GM23338 (cell line): ENCODE measurements around the gene POLR1A.

Source experiments
- EZH2 ChIP-seq: fragments of 200-600 bp; sonication (generic); IDR thresholded peaks from one replicate; pipeline ENCODE4 v1.8.0; 2017; ENCODE audit warnings: antibody characterized with exemption, mild to moderate bottlenecking, low read depth; ENCODE audit not compliant: unreplicated experiment
- EZH2phosphoT487 ChIP-seq: fragments of 200-600 bp; sonication (generic); IDR thresholded peaks from one replicate; pipeline ENCODE4 v1.8.1; 2018; ENCODE audit warnings: antibody characterized with exemption; ENCODE audit not compliant: unreplicated experiment
- POLR2AphosphoS5 ChIP-seq: IDR thresholded peaks from 2 replicates; pipeline ENCODE4 v1.6.1; 2016; ENCODE audit warnings: antibody characterized with exemption, low read depth
- TF ChIP-seq, protein P1 (sequence below), 2 experiments: fragments of 200-600 bp in 1 of 2; sonication (generic) in 1 of 2; conservative IDR thresholded peaks; 2 replicates each; pipeline versions ENCODE4 v1.5.1 to v1.6.1; 2016 to 2017; ENCODE audit warnings: antibody characterized with exemption in 2 of 2, low read depth in 2 of 2, mild to moderate bottlenecking in 2 of 2, moderate library complexity in 1 of 2
- TF ChIP-seq, protein P2 (sequence below): IDR thresholded peaks from one replicate; pipeline ENCODE4 v1.6.1; 2018; ENCODE audit warnings: antibody characterized with exemption; ENCODE audit not compliant: unreplicated experiment

DNA sequence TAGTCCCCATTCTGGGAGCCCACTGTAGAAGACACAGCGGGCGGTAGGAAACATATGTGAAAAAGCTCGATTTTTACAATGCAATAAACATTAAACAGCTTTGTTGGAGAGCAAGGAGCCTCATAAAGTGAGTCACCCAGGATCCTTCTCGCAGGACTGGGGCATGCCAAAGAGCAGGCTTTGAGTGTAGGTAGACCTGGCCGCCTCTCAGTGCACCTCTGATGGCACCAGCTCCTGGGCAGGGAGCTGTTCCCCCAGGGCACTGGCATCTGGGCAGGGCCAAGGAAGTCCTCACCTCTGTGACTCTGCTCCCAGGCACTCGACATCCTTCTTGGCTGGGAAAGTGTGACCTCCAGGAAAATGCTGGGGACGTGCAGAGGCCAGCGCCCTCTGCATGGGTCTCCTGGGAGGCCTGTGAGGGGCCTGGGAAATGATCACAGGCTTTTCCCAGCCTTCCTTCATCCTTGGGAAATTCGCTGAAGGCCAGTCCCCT lies 94.2 kb downstream of the POLR1A start:
- TF ChIP-seq, protein P1, sequence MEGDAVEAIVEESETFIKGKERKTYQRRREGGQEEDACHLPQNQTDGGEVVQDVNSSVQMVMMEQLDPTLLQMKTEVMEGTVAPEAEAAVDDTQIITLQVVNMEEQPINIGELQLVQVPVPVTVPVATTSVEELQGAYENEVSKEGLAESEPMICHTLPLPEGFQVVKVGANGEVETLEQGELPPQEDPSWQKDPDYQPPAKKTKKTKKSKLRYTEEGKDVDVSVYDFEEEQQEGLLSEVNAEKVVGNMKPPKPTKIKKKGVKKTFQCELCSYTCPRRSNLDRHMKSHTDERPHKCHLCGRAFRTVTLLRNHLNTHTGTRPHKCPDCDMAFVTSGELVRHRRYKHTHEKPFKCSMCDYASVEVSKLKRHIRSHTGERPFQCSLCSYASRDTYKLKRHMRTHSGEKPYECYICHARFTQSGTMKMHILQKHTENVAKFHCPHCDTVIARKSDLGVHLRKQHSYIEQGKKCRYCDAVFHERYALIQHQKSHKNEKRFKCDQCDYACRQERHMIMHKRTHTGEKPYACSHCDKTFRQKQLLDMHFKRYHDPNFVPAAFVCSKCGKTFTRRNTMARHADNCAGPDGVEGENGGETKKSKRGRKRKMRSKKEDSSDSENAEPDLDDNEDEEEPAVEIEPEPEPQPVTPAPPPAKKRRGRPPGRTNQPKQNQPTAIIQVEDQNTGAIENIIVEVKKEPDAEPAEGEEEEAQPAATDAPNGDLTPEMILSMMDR (conservative IDR thresholded peaks at IDR 0.05; ENCODE audit: low read depth in 2 of 2) = no peak
- TF ChIP-seq EZH2phosphoT487 (no peak), EZH2 (no peak), POLR2AphosphoS5 (no peak)
- TF ChIP-seq, protein P2, sequence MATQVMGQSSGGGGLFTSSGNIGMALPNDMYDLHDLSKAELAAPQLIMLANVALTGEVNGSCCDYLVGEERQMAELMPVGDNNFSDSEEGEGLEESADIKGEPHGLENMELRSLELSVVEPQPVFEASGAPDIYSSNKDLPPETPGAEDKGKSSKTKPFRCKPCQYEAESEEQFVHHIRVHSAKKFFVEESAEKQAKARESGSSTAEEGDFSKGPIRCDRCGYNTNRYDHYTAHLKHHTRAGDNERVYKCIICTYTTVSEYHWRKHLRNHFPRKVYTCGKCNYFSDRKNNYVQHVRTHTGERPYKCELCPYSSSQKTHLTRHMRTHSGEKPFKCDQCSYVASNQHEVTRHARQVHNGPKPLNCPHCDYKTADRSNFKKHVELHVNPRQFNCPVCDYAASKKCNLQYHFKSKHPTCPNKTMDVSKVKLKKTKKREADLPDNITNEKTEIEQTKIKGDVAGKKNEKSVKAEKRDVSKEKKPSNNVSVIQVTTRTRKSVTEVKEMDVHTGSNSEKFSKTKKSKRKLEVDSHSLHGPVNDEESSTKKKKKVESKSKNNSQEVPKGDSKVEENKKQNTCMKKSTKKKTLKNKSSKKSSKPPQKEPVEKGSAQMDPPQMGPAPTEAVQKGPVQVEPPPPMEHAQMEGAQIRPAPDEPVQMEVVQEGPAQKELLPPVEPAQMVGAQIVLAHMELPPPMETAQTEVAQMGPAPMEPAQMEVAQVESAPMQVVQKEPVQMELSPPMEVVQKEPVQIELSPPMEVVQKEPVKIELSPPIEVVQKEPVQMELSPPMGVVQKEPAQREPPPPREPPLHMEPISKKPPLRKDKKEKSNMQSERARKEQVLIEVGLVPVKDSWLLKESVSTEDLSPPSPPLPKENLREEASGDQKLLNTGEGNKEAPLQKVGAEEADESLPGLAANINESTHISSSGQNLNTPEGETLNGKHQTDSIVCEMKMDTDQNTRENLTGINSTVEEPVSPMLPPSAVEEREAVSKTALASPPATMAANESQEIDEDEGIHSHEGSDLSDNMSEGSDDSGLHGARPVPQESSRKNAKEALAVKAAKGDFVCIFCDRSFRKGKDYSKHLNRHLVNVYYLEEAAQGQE = no peak
